GM23338 (cell line): ENCODE measurements around the gene RGS3.

Experiments used
- CREB1 ChIP-seq: fragments of 250-450 bp; sonication (Bioruptor Pico); IDR thresholded peaks from 2 replicates; pipeline ENCODE4 v1.5.0; 2020; ENCODE audit warnings: low read depth, mild to moderate bottlenecking, moderate library complexity
- EZH2 ChIP-seq: fragments of 200-600 bp; sonication (generic); IDR thresholded peaks from one replicate; pipeline ENCODE4 v1.8.0; 2017; ENCODE audit warnings: antibody characterized with exemption, mild to moderate bottlenecking, low read depth; ENCODE audit not compliant: unreplicated experiment
- EZH2phosphoT487 ChIP-seq: fragments of 200-600 bp; sonication (generic); IDR thresholded peaks from one replicate; pipeline ENCODE4 v1.8.1; 2018; ENCODE audit warnings: antibody characterized with exemption; ENCODE audit not compliant: unreplicated experiment
- JUNB ChIP-seq: IDR thresholded peaks from one replicate; pipeline ENCODE4 v1.6.1; 2016; ENCODE audit warnings: antibody characterized with exemption; ENCODE audit not compliant: unreplicated experiment
- POLR2AphosphoS5 ChIP-seq: IDR thresholded peaks from 2 replicates; pipeline ENCODE4 v1.6.1; 2016; ENCODE audit warnings: antibody characterized with exemption, low read depth
- STAT1 ChIP-seq: IDR thresholded peaks from one replicate; pipeline ENCODE4 v1.6.1; 2016; ENCODE audit warnings: antibody characterized with exemption; ENCODE audit not compliant: unreplicated experiment
- TF ChIP-seq, protein P1 (sequence below), 2 experiments: fragments of 200-600 bp in 1 of 2; sonication (generic) in 1 of 2; conservative IDR thresholded peaks; 2 replicates each; pipeline versions ENCODE4 v1.5.1 to v1.6.1; 2016 to 2017; ENCODE audit warnings: antibody characterized with exemption in 2 of 2, low read depth in 2 of 2, mild to moderate bottlenecking in 2 of 2, moderate library complexity in 1 of 2
- TF ChIP-seq, protein P2 (sequence below): IDR thresholded peaks from one replicate; pipeline ENCODE4 v1.6.1; 2018; ENCODE audit warnings: antibody characterized with exemption; ENCODE audit not compliant: unreplicated experiment
- TF ChIP-seq, protein P3 (sequence below): IDR thresholded peaks from 2 replicates; pipeline ENCODE4 v1.6.1; 2016; ENCODE audit warnings: antibody characterized with exemption

DNA sequence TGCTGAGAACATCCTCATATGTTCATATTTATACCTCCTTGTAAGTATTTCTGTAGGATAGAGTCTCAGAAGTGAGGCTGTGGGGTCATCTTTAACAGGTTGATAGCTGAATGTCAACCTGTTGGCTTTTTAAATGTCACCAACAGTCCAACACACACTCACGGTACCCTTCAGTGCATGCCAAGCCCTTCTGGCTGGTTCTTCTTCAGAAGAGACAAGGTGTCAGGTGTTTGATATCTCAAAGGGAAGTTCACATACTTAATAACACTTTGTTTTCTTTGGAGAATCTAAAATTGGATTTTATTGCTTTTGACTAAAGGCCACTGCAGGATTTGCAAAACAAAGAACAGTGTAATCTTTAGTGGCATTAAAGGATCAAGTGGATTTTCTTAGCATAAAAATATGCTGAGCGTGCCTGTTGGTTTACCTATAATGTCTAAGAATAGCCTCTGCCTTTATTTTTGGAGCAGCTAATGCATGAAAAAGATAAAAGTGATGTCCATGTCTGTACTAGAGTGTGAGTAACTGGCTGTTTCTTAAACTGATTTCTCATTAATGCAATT lies 58.2 kb downstream of the RGS3 start:
- TF ChIP-seq EZH2 = no peak
- TF ChIP-seq, protein P1, sequence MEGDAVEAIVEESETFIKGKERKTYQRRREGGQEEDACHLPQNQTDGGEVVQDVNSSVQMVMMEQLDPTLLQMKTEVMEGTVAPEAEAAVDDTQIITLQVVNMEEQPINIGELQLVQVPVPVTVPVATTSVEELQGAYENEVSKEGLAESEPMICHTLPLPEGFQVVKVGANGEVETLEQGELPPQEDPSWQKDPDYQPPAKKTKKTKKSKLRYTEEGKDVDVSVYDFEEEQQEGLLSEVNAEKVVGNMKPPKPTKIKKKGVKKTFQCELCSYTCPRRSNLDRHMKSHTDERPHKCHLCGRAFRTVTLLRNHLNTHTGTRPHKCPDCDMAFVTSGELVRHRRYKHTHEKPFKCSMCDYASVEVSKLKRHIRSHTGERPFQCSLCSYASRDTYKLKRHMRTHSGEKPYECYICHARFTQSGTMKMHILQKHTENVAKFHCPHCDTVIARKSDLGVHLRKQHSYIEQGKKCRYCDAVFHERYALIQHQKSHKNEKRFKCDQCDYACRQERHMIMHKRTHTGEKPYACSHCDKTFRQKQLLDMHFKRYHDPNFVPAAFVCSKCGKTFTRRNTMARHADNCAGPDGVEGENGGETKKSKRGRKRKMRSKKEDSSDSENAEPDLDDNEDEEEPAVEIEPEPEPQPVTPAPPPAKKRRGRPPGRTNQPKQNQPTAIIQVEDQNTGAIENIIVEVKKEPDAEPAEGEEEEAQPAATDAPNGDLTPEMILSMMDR (conservative IDR thresholded peaks at IDR 0.05; ENCODE audit: low read depth in 2 of 2) = no peak
- no peak for TF ChIP-seq POLR2AphosphoS5
- TF ChIP-seq EZH2phosphoT487 = no peak
- no peak for TF ChIP-seq JUNB
- no peak for TF ChIP-seq CREB1
- TF ChIP-seq, protein P2, sequence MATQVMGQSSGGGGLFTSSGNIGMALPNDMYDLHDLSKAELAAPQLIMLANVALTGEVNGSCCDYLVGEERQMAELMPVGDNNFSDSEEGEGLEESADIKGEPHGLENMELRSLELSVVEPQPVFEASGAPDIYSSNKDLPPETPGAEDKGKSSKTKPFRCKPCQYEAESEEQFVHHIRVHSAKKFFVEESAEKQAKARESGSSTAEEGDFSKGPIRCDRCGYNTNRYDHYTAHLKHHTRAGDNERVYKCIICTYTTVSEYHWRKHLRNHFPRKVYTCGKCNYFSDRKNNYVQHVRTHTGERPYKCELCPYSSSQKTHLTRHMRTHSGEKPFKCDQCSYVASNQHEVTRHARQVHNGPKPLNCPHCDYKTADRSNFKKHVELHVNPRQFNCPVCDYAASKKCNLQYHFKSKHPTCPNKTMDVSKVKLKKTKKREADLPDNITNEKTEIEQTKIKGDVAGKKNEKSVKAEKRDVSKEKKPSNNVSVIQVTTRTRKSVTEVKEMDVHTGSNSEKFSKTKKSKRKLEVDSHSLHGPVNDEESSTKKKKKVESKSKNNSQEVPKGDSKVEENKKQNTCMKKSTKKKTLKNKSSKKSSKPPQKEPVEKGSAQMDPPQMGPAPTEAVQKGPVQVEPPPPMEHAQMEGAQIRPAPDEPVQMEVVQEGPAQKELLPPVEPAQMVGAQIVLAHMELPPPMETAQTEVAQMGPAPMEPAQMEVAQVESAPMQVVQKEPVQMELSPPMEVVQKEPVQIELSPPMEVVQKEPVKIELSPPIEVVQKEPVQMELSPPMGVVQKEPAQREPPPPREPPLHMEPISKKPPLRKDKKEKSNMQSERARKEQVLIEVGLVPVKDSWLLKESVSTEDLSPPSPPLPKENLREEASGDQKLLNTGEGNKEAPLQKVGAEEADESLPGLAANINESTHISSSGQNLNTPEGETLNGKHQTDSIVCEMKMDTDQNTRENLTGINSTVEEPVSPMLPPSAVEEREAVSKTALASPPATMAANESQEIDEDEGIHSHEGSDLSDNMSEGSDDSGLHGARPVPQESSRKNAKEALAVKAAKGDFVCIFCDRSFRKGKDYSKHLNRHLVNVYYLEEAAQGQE = no peak
- TF ChIP-seq STAT1 = no peak
- TF ChIP-seq, protein P3, sequence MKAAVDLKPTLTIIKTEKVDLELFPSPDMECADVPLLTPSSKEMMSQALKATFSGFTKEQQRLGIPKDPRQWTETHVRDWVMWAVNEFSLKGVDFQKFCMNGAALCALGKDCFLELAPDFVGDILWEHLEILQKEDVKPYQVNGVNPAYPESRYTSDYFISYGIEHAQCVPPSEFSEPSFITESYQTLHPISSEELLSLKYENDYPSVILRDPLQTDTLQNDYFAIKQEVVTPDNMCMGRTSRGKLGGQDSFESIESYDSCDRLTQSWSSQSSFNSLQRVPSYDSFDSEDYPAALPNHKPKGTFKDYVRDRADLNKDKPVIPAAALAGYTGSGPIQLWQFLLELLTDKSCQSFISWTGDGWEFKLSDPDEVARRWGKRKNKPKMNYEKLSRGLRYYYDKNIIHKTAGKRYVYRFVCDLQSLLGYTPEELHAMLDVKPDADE = no peak
